GM23338 (cell line): ENCODE results near the gene PSPN. TPM values are rescaled to one million over a fixed set of nuclear protein-coding genes. Genes with fewer than 3 reads are reported as not detected.
"Not testable (repeated sequence)": the region's sequence is repeated elsewhere in the genome, so short reads cannot be mapped to it uniquely, and the experiment has no call there.

Experiments
- ATAC-seq: fragments of 200-7000 bp; cut with Tn5 transposase; 3 replicates; pipeline ENCODE4 v1.9.1; 2020
- DNase-seq: peaks from one replicate; pipeline ENCODE4 v3.0.0-alpha.2; 2015; ENCODE audit warnings: low spot score
- H2AFZ ChIP-seq: fragments of 200-600 bp; sonication (generic); 2 replicates; pipeline ENCODE4 v1.8.0; 2016; ENCODE audit warnings: antibody characterized with exemption, mild to moderate bottlenecking, moderate library complexity
- H3F3A ChIP-seq: fragments of 200-600 bp; sonication (generic); replicated peaks from 2 replicates; pipeline ENCODE4 v1.8.0; 2017; ENCODE audit warnings: antibody characterized with exemption, mixed run types, low read depth
- H3K27ac ChIP-seq: fragments of 200-600 bp; sonication (generic); 2 replicates; pipeline ENCODE4 v1.6.1; 2016; ENCODE audit warnings: low read depth
- H3K27me3 ChIP-seq: fragments of 200-600 bp; sonication (generic); 2 replicates; pipeline ENCODE4 v1.8.0; 2016; ENCODE audit warnings: mild to moderate bottlenecking, mixed run types, moderate library complexity; ENCODE audit not compliant: insufficient read depth
- H3K36me3 ChIP-seq: fragments of 200-600 bp; sonication (generic); 2 replicates; pipeline ENCODE4 v1.8.0; 2016; ENCODE audit warnings: mild to moderate bottlenecking; ENCODE audit not compliant: insufficient read depth
- H3K4me1 ChIP-seq: fragments of 200-600 bp; sonication (generic); 2 replicates; pipeline ENCODE4 v1.8.0; 2016; ENCODE audit warnings: mild to moderate bottlenecking, moderate library complexity; ENCODE audit not compliant: insufficient read depth
- H3K4me2 ChIP-seq: fragments of 200-600 bp; sonication (generic); 2 replicates; pipeline ENCODE4 v1.7.1; 2017; ENCODE audit warnings: mixed run types
- H3K4me3 ChIP-seq: fragments of 200-600 bp; sonication (generic); 2 replicates; pipeline ENCODE4 v1.6.1; 2016; ENCODE audit warnings: mixed run types
- H3K79me2 ChIP-seq: fragments of 200-600 bp; sonication (generic); replicated peaks from 2 replicates; pipeline ENCODE4 v1.8.0; 2017; ENCODE audit warnings: mild to moderate bottlenecking; ENCODE audit not compliant: insufficient read depth
- H3K9me2 ChIP-seq: fragments of 200-600 bp; sonication (generic); 2 replicates; pipeline ENCODE4 v1.8.0; 2017; ENCODE audit not compliant: insufficient read depth
- H4K20me1 ChIP-seq: fragments of 200-600 bp; sonication (generic); replicated peaks from 2 replicates; pipeline ENCODE4 v1.8.0; 2017; ENCODE audit warnings: mild to moderate bottlenecking; ENCODE audit not compliant: insufficient read depth
- H3K27ac Mint-ChIP-seq: 2 replicates; pipeline ENCODE4 v1.8.0; 2020; ENCODE audit warnings: inconsistent platforms, mild to moderate bottlenecking, moderate library complexity, mixed read lengths
- H3K27me3 Mint-ChIP-seq: 3 replicates; pipeline ENCODE4 v1.8.0; 2022; ENCODE audit warnings: low read depth, mild to moderate bottlenecking, moderate library complexity, mixed read lengths, inconsistent platforms; ENCODE audit not compliant: insufficient read depth, poor library complexity
- H3K36me3 Mint-ChIP-seq: 3 replicates; pipeline ENCODE4 v1.8.0; 2021; ENCODE audit warnings: low read depth, mild to moderate bottlenecking, inconsistent platforms, moderate library complexity, mixed read lengths
- H3K4me1 Mint-ChIP-seq: 3 replicates; pipeline ENCODE4 v1.8.0; 2020; ENCODE audit warnings: mild to moderate bottlenecking, inconsistent platforms, mixed read lengths
- H3K4me3 Mint-ChIP-seq: 3 replicates; pipeline ENCODE4 v1.8.0; 2021; ENCODE audit warnings: moderate library complexity, mild to moderate bottlenecking, inconsistent platforms, mixed read lengths
- H3K9me3 Mint-ChIP-seq: 3 replicates; pipeline ENCODE4 v1.8.0; 2020; ENCODE audit warnings: moderate library complexity, mild to moderate bottlenecking, inconsistent platforms, mixed read lengths
- CTCF ChIP-seq, 2 experiments: fragments of 200-600 bp in 1 of 2; sonication (generic) in 1 of 2; conservative IDR thresholded peaks; 2 replicates each; pipeline versions ENCODE4 v1.5.1 to v1.6.1; 2016 to 2017; ENCODE audit warnings: antibody characterized with exemption in 2 of 2, low read depth in 2 of 2, mild to moderate bottlenecking in 2 of 2, moderate library complexity in 1 of 2
- ETS1 ChIP-seq: IDR thresholded peaks from 2 replicates; pipeline ENCODE4 v1.6.1; 2016; ENCODE audit warnings: antibody characterized with exemption
- EZH2phosphoT487 ChIP-seq: fragments of 200-600 bp; sonication (generic); IDR thresholded peaks from one replicate; pipeline ENCODE4 v1.8.1; 2018; ENCODE audit warnings: antibody characterized with exemption; ENCODE audit not compliant: unreplicated experiment
- JUNB ChIP-seq: IDR thresholded peaks from one replicate; pipeline ENCODE4 v1.6.1; 2016; ENCODE audit warnings: antibody characterized with exemption; ENCODE audit not compliant: unreplicated experiment
- NANOG ChIP-seq: IDR thresholded peaks from 2 replicates; pipeline ENCODE4 v1.6.1; 2016; ENCODE audit warnings: antibody characterized with exemption, borderline replicate concordance
- REST ChIP-seq: IDR thresholded peaks from one replicate; pipeline ENCODE4 v1.6.1; 2018; ENCODE audit warnings: antibody characterized with exemption; ENCODE audit not compliant: unreplicated experiment
- STAT1 ChIP-seq: IDR thresholded peaks from one replicate; pipeline ENCODE4 v1.6.1; 2016; ENCODE audit warnings: antibody characterized with exemption; ENCODE audit not compliant: unreplicated experiment
- ZNF331 ChIP-seq: fragments of 250-450 bp; sonication (Bioruptor Pico); IDR thresholded peaks from 2 replicates; pipeline ENCODE4 v1.5.0; 2020; ENCODE audit warnings: low read depth, mild to moderate bottlenecking, moderate library complexity
- polyA plus RNA-seq: library from polyadenylated mRNA; unstranded; fragments of >200 nt; fragmentation: Nextera tagmentation; extraction: Ambion mirVana; gene quantifications from 2 replicates; pipeline ENCODE4 v1.2.1, GENCODE V29; 2016
- total RNA-seq: library from RNA; depleted of rRNA; stranded (reverse); fragments of >200 nt; shearing (Covaris generic); gene quantifications from 2 replicates; pipeline ENCODE4 v1.2.3, GENCODE V29; 2014

Gene PSPN
- total and polyA plus RNA-seq, 2 experiments from 2014 or later: 0.82 to 1.2 TPM

GRCh38 chr19:6350688-6351087, 25.0 kb downstream of the PSPN start:
- H3K4me2 ChIP-seq: no peak overlapping the region
- no peak overlapping the region for H3K4me3 ChIP-seq
- DNase-seq: no peak
- Mint-ChIP-seq H3K36me3 (0 out of 3 replicates have a peak, but pooled peaks cover 3% of the 10 kb centered on the region), H3K4me1 (no peaks in the 10 kb centered on the region), H3K9me3 (peaks cover 70% of the 10 kb centered on the region), H3K4me3 (no peak overlapping the region), H3K27ac (no peak overlapping the region), H3K27me3 (no peaks in the 10 kb centered on the region)
- no peaks in the 10 kb centered on the region for H3K4me1 ChIP-seq
- H3K9me2 ChIP-seq: no peaks in the 10 kb centered on the region
- no peaks in the 10 kb centered on the region for H3K36me3 ChIP-seq
- no peaks in the 10 kb centered on the region for H3K79me2 ChIP-seq
- ATAC-seq: no peak
- H4K20me1 ChIP-seq: no peaks in the 10 kb centered on the region
- TF ChIP-seq ETS1 (no peak), REST (no peak)
- no peaks in the 10 kb centered on the region for H3K27me3 ChIP-seq
- H3K27ac ChIP-seq: no peak overlapping the region
- no peaks in the 10 kb centered on the region for H3F3A ChIP-seq
- no peak overlapping the region for H2AFZ ChIP-seq

GRCh38 chr19:6349271-6349670, 26.5 kb downstream of the PSPN start:
- not testable (repeated sequence) for H3K27me3 ChIP-seq, H3F3A ChIP-seq, H3K4me1 Mint-ChIP-seq, H3K36me3 Mint-ChIP-seq, DNase-seq, H3K27ac Mint-ChIP-seq, H3K79me2 ChIP-seq, H3K27me3 Mint-ChIP-seq, H3K4me1 ChIP-seq, H3K4me3 ChIP-seq, H2AFZ ChIP-seq, H3K4me2 ChIP-seq, H3K36me3 ChIP-seq, H4K20me1 ChIP-seq, H3K9me2 ChIP-seq, H3K27ac ChIP-seq, H3K4me3 Mint-ChIP-seq, ATAC-seq
- H3K9me3 Mint-ChIP-seq: peaks cover 71% of the 10 kb centered on the region

- Histone ChIP-seq H3K36me3 (no peaks in the 10 kb centered on the region), H3K79me2 (no peaks in the 10 kb centered on the region), H3K4me1 (no peaks in the 10 kb centered on the region), H4K20me1 (no peaks in the 10 kb centered on the region), H3F3A (no peaks in the 10 kb centered on the region), H2AFZ (no peak overlapping the region), H3K9me2 (no peaks in the 10 kb centered on the region), H3K4me2 (no peak overlapping the region), H3K27ac (no peak overlapping the region), H3K4me3 (no peak overlapping the region), H3K27me3 (no peaks in the 10 kb centered on the region)
- H3K4me3 Mint-ChIP-seq: no peak overlapping the region
- ATAC-seq: no peak
- H3K36me3 Mint-ChIP-seq: peaks cover 20% of the 10 kb centered on the region; the same call in 2 of the 3 replicates
- H3K9me3 Mint-ChIP-seq: peaks cover 81% of the 10 kb centered on the region
- peaks cover 5% of the 10 kb centered on the region for H3K27me3 Mint-ChIP-seq
- H3K4me1 Mint-ChIP-seq: no peaks in the 10 kb centered on the region
- H3K27ac Mint-ChIP-seq: no peak overlapping the region
- DNase-seq: no peak
- TF ChIP-seq CTCF (conservative IDR thresholded peaks at IDR 0.05; ENCODE audit: low read depth in 2 of 2): no peak
- TF ChIP-seq ZNF331: no peak
- no peak for TF ChIP-seq EZH2phosphoT487
- TF ChIP-seq STAT1: no peak
- TF ChIP-seq JUNB: no peak
- TF ChIP-seq ETS1: no peak
- no peak for TF ChIP-seq REST
- TF ChIP-seq NANOG: no peak
Measured at GRCh38 chr19:6343462-6343861, 32.3 kb downstream of the PSPN start.
